NT2/D1 (cell line): ENCODE measurements around the gene MGAT5.

Experiments used
- SUZ12 ChIP-seq: IDR thresholded peaks from 2 replicates; pipeline ENCODE4 v1.6.1; 2011; ENCODE audit not compliant: insufficient read length, insufficient read depth; ENCODE audit errors: extremely low read depth
- YY1 ChIP-seq: IDR thresholded peaks from 2 replicates; pipeline ENCODE4 v1.6.1; 2011; ENCODE audit not compliant: insufficient read length, insufficient read depth

DNA sequence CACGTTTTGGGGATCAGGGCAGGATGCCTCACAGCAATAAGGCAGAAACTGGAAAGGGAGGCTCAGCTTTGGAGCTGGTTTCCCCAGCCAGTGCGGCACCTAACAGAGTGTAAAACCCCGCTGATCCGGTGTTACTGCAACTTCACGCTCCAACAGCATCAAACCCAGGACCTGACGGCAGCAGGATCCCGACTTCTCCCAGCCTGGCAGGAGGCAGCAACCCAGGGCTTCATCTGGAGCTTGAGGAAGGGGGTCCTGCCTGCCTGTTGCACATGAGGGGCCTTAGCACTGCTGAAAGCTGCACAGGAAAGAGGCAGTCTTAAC is 209.8 kb downstream of the MGAT5 start:
- no peak for TF ChIP-seq SUZ12
- TF ChIP-seq YY1, result no peak
